Measurements from ENCODE around the gene SHANK3.

The SHANK3 gene

GRCh38 chr22:50712341-50713007 is 39.9 kb downstream of the SHANK3 start:
- no peak for DNase-seq (ENCODE audit: low read depth in 2 of 2)

- no peak for DNase-seq (ENCODE audit: low read depth in 2 of 2)
Observed at GRCh38 chr22:50713008-50713385, 40.4 kb downstream of the SHANK3 start.

GRCh38 chr22:50713571-50714056 is 41.0 kb downstream of the SHANK3 start:
- no peak for DNase-seq (ENCODE audit: low read depth in 2 of 2)

- no peak for DNase-seq (ENCODE audit: low read depth in 2 of 2)
Observed at GRCh38 chr22:50714150-50714549, 41.5 kb downstream of the SHANK3 start.

GRCh38 chr22:50714631-50715179 is 42.1 kb downstream of the SHANK3 start:
- DNase-seq (ENCODE audit: low read depth in 2 of 2), result no peak

DNA sequence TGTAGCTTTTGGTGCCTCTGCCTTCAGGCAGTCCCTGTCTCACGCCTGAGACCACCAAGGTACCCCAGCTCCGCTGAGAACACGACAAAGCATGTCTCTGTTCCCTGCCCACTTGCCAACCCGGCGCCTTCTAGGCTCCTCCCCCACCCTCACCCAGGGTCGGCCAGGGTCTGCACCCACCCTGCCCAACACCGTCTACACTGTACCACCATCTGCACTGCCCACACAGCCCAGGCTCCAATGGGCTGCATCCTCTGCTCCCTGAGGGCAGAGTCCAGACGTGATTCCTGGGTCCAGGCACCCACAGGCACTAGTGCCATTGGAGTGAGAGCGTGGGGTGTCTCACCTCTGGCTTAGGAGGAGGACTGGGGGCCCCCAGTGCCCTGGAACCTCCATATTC is 42.6 kb downstream of the SHANK3 start:
- DNase-seq (ENCODE audit: low read depth in 2 of 2), result no peak

GRCh38 chr22:50715776-50716175 is 43.2 kb downstream of the SHANK3 start:
- no peak for DNase-seq (ENCODE audit: low read depth in 2 of 2)

DNA sequence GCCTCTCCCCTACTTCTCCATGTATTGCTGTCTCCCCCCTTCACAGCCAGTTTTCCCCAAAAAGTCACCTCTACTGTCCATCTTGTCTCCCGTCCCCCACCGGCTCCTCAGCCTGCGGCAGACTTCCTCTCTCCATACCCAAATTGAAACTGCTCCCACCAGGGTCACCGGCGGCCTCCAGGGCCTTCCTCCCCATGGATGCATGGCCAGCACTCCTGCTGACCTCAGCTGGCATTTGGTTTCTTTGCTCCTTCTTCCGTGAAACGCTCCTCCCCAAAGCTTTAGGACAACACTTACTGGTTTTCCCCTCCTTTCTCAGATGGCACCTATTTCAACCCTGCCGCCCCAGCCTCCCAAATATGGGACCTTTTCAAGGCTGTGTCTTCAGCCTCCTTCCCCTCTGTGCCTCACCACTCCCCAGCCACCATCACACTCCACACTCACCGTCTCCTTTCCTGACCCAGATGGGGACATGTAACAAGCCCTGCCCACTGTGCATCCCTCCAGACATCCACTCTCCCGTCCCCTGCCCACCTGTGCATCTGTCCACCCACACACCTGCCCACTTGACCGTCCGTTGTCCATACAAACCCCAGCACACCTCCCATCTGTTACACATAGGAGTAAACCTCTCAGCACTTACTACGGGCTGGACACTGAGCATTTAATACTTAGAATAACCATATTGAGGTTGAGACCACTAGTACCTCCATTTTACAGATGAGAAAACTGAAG is 43.8 kb downstream of the SHANK3 start:
- no peak for DNase-seq (ENCODE audit: low read depth in 2 of 2)

DNA sequence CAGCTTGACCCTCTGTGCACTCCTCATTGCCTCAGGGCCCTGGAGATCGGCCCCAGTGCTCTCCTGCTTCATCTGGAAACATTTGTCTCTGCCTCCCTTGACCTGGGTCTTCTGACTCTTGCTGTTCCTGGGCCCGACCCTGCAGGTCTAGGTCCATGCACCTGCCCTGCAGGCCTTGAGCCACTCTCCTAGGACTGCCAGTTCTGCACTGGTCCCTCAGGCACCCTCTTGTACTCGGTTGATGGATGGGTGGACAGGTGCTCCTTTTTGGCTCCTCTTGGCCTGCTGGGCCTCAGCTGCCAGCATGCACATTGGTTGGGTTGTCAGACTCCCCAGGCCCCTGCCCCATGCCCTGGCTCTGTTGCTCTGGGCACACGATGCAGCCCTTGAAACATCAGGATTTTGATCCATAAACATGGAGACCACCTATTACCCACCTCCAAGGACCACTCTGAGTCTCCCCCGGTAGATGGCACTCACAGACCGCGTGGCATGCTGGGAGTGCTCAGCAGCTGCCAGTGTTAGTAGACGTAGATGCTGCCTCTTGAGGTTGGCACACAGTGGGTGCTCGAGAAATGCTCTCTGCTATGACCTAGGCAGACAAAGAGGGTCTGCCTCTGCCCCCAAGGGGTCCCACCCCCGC is 45.2 kb downstream of the SHANK3 start:
- DNase-seq (ENCODE audit: low read depth in 2 of 2), result no peak

DNA sequence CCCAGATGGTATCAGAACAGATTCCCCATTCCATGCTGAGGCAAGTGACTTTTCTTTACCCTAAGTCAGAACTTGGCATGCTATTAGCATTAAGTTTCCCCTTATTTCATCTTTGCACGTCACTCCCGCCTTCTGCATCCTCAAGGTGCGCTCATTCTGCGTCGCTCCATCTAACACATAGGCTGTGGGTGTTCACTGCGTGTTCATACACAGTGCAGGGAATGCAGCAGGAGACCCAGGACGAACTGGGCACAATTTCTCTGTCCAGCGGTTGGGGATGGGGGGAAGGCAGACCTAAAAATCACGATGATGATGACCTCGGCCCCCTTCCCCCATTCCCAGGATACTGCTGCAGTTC is 45.7 kb downstream of the SHANK3 start:
- no peak for DNase-seq (ENCODE audit: low read depth in 2 of 2)

- no peak for DNase-seq (ENCODE audit: low read depth in 2 of 2)
Observed at GRCh38 chr22:50719814-50720300, 47.2 kb downstream of the SHANK3 start.

GRCh38 chr22:50720301-50721256 is 48.0 kb downstream of the SHANK3 start:
- no peak for DNase-seq (ENCODE audit: low read depth in 2 of 2)

GRCh38 chr22:50721257-50721844 is 48.7 kb downstream of the SHANK3 start:
- DNase-seq (ENCODE audit: low read depth in 2 of 2), result no peak

GRCh38 chr22:50722048-50722701 is 49.6 kb downstream of the SHANK3 start:
- no peak for DNase-seq (ENCODE audit: low read depth in 2 of 2)

Measured in stimulated activated CD8-positive, alpha-beta memory T cell treated with anti-CD3 and anti-CD28 coated beads, Interleukin-7, amount 100 ng/mL, for 1 hour (primary cell).